ENCODE measurements around the gene GPR156. TPM values are rescaled to one million over a fixed set of nuclear protein-coding genes. Genes with fewer than 3 reads are reported as not detected.
A peak's percentile ranks its signal among the peaks of the same experiment; 100 is the strongest.

GPR156 gene
- total and polyA plus RNA-seq, 4 donors = 0.08 to 0.71 (median 0.41) TPM

GRCh38 chr3:120203621-120204020, 81.4 kb downstream of the GPR156 start:
- ATAC-seq (ENCODE audit: insufficient read depth, low FRiP score) = no peak
- DNase-seq = no peak
- no peak overlapping the region for H3K4me3 ChIP-seq
- no peak overlapping the region for H3K9ac ChIP-seq (ENCODE audit: insufficient read depth in 1 of 2, low read length in 2 of 2)
- WGBS, 2 donors = 87 to 88% methylated on average over 7 of the region's 7 CpGs
- H3K36me3 ChIP-seq (ENCODE audit: control insufficient read depth in 4 of 4, insufficient read depth in 4 of 4, low read length in 4 of 4) = no peaks in the 10 kb centered on the region
- H3K27ac ChIP-seq (ENCODE audit: low read depth in 1 of 2, low read length in 1 of 2) = no peak overlapping the region
- H3K27me3 ChIP-seq (ENCODE audit: control insufficient read depth in 3 of 3, insufficient read depth in 3 of 3, low read length in 2 of 3) = no peaks in the 10 kb centered on the region
- H3K4me1 ChIP-seq (ENCODE audit: control insufficient read depth in 5 of 5, insufficient read depth in 5 of 5, low read length in 5 of 5) = peaks cover 0 to 9% (median 3%) of the 10 kb centered on the region in 5 donors
- no peaks in the 10 kb centered on the region for H3K9me3 ChIP-seq (ENCODE audit: control insufficient read depth in 4 of 4, insufficient read depth in 3 of 4, low read length in 3 of 4)
- no peak for TF ChIP-seq CTCF (IDR thresholded peaks at IDR 0.05; ENCODE audit: control extremely low read depth, extremely low read depth)

GRCh38 chr3:120203016-120203415, 82.0 kb downstream of the GPR156 start:
- Histone ChIP-seq H3K4me3 (no peak overlapping the region), H3K9me3 (ENCODE audit: control insufficient read depth in 4 of 4, insufficient read depth in 3 of 4, low read length in 3 of 4) (no peaks in the 10 kb centered on the region), H3K27me3 (ENCODE audit: control insufficient read depth in 3 of 3, insufficient read depth in 3 of 3, low read length in 2 of 3) (no peaks in the 10 kb centered on the region), H3K36me3 (ENCODE audit: control insufficient read depth in 4 of 4, insufficient read depth in 4 of 4, low read length in 4 of 4) (no peaks in the 10 kb centered on the region), H3K9ac (ENCODE audit: insufficient read depth in 1 of 2, low read length in 2 of 2) (no peak overlapping the region), H3K27ac (ENCODE audit: low read depth in 1 of 2, low read length in 1 of 2) (no peak overlapping the region), H3K4me1 (ENCODE audit: control insufficient read depth in 5 of 5, insufficient read depth in 5 of 5, low read length in 5 of 5) (peaks cover 0 to 9% (median 3%) of the 10 kb centered on the region in 5 donors)
- DNase-seq = peak; percentile 32 to 91 (median 81)
- ATAC-seq (ENCODE audit: insufficient read depth, low FRiP score) = peak; percentile 70
- 8 to 11% methylated on average over 2 of the region's 2 CpGs for WGBS, 2 donors
- no peak for TF ChIP-seq CTCF (IDR thresholded peaks at IDR 0.05; ENCODE audit: control extremely low read depth, extremely low read depth)

- no peak for DNase-seq
- Histone ChIP-seq H3K4me1 (ENCODE audit: control insufficient read depth in 5 of 5, insufficient read depth in 5 of 5, low read length in 5 of 5) (peaks cover 0 to 9% (median 3%) of the 10 kb centered on the region in 5 donors), H3K9me3 (ENCODE audit: control insufficient read depth in 4 of 4, insufficient read depth in 3 of 4, low read length in 3 of 4) (no peaks in the 10 kb centered on the region), H3K36me3 (ENCODE audit: control insufficient read depth in 4 of 4, insufficient read depth in 4 of 4, low read length in 4 of 4) (no peaks in the 10 kb centered on the region), H3K4me3 (no peak overlapping the region), H3K27ac (ENCODE audit: low read depth in 1 of 2, low read length in 1 of 2) (no peak overlapping the region), H3K9ac (ENCODE audit: insufficient read depth in 1 of 2, low read length in 2 of 2) (no peak overlapping the region), H3K27me3 (ENCODE audit: control insufficient read depth in 3 of 3, insufficient read depth in 3 of 3, low read length in 2 of 3) (no peaks in the 10 kb centered on the region)
- TF ChIP-seq CTCF (IDR thresholded peaks at IDR 0.05; ENCODE audit: control extremely low read depth, extremely low read depth) = no peak
- ATAC-seq (ENCODE audit: insufficient read depth, low FRiP score) = no peak
- WGBS, 2 donors = 94 to 99% methylated on average over 2 of the region's 2 CpGs
These were observed 82.7 kb downstream of the GPR156 start for GRCh38 chr3:120202363-120202762.
